Breast epithelium (tissue), 3 donors: ENCODE data around the gene C5orf22.

ENCODE experiments used
- POLR2A ChIP-seq: fragments of 450-650 bp; IDR thresholded peaks from one replicate; pipeline ENCODE4 v1.6.1; 2016; ENCODE audit warnings: antibody characterized with exemption, mild to moderate bottlenecking, moderate library complexity
- POLR2AphosphoS5 ChIP-seq, 3 donors: sonication (generic); formaldehyde crosslinking; IDR thresholded peaks; one replicate each; pipeline ENCODE4 v1.6.1; 2017; ENCODE audit warnings: antibody characterized with exemption in 3 of 3
- TF ChIP-seq, protein P1 (sequence below), 3 donors: fragments of 450-650 bp; IDR thresholded peaks; one replicate each; pipeline ENCODE4 v1.5.1; 2016 to 2017; ENCODE audit warnings: antibody characterized with exemption in 3 of 3, mild to moderate bottlenecking in 3 of 3, moderate library complexity in 3 of 3

DNA sequence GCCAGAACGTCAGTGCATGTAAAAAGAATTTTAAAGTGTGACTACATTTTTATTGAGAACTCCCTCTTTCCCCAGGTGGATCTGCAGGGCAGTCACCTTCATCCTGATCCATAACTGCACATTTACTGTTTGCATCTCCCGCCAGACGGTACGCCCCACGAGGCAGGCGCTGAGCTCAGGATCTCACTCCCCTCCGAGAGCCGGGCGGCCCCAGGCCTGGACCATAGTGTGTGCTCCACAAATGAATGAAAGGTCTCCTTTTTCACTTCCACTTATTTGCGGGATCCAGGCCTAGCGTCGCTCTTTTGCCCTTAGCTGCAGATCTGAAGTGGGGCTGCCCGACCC lies 586 bp upstream of the C5orf22 start:
- TF ChIP-seq, protein P1, sequence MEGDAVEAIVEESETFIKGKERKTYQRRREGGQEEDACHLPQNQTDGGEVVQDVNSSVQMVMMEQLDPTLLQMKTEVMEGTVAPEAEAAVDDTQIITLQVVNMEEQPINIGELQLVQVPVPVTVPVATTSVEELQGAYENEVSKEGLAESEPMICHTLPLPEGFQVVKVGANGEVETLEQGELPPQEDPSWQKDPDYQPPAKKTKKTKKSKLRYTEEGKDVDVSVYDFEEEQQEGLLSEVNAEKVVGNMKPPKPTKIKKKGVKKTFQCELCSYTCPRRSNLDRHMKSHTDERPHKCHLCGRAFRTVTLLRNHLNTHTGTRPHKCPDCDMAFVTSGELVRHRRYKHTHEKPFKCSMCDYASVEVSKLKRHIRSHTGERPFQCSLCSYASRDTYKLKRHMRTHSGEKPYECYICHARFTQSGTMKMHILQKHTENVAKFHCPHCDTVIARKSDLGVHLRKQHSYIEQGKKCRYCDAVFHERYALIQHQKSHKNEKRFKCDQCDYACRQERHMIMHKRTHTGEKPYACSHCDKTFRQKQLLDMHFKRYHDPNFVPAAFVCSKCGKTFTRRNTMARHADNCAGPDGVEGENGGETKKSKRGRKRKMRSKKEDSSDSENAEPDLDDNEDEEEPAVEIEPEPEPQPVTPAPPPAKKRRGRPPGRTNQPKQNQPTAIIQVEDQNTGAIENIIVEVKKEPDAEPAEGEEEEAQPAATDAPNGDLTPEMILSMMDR (IDR thresholded peaks at IDR 0.05): no peak
- no peak for TF ChIP-seq POLR2A
- TF ChIP-seq POLR2AphosphoS5 (IDR thresholded peaks at IDR 0.05): no peak
